GM20431 (cell line): Measurements from ENCODE around the gene KY.
"Not testable (repeated sequence)": the region's sequence is repeated elsewhere in the genome, so short reads cannot be mapped to it uniquely, and the experiment has no call there.

ENCODE experiments used
- in situ Hi-C: fragments of 300-500 bp; cut with MseI, MboI; formaldehyde crosslinking; loops from one replicate; pipeline ENCODE4 v1.15.0; 2020; ENCODE audit warnings: low sequenced_read_pairs; ENCODE audit not compliant: unreplicated experiment

KY gene

GRCh38 chr3:134579141-134579665 lies 71.6 kb downstream of the KY start:
- in situ Hi-C loops, result no loop called here

GRCh38 chr3:134576831-134577230 lies 74.0 kb downstream of the KY start:
- in situ Hi-C loops, result no loop called here

- in situ Hi-C loops, result no loop called here
Observed at GRCh38 chr3:134576426-134576825, 74.4 kb downstream of the KY start.

GRCh38 chr3:134569899-134570298 lies 80.9 kb downstream of the KY start:
- in situ Hi-C loops, result not testable (repeated sequence)

DNA sequence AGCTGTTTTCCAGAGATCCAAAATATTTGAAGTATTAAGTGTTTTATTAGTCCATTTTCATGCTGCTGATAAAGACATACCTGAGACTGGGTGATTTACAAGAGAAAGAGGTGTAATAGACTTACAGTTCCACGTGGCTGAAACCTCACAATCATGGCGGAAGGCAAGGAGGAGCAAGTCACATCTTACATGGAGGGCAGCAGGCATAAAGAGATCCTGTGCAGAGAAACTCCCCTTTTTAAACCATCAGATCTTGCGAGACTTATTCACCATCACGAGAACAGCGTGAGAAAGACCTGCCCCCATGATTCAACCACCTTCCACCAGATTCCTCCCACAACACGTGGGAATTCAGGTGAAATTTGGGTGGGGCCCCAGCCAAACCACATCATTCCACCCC lies 82.0 kb downstream of the KY start:
- in situ Hi-C loops, result no loop called here

DNA sequence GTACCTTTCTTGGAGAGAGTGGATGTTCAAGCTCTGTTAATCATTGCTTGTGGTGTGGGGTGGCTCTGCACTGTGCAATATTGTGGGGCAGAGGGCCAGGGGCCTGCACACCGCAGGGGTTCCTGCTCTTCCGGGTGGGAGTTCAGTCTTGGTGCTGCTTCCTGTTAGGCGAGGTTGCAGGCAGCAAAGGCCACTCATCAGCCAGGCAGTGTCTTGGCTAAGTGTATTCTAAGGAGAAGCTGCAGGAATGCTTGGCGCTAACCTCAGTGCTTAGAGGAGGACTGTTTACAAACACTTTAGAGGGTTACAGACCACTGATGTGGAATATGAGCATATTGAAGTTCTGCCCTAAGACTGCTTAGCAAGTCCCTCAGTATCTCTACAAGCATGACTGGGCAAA lies 83.2 kb downstream of the KY start:
- in situ Hi-C loops, result no loop called here

GRCh38 chr3:134564991-134565390 lies 85.8 kb downstream of the KY start:
- in situ Hi-C loops, result no loop called here

GRCh38 chr3:134563601-134564000 lies 87.2 kb downstream of the KY start:
- in situ Hi-C loops, result no loop called here

- in situ Hi-C loops, result no loop called here
Observed at GRCh38 chr3:134562055-134562454, 88.8 kb downstream of the KY start.

DNA sequence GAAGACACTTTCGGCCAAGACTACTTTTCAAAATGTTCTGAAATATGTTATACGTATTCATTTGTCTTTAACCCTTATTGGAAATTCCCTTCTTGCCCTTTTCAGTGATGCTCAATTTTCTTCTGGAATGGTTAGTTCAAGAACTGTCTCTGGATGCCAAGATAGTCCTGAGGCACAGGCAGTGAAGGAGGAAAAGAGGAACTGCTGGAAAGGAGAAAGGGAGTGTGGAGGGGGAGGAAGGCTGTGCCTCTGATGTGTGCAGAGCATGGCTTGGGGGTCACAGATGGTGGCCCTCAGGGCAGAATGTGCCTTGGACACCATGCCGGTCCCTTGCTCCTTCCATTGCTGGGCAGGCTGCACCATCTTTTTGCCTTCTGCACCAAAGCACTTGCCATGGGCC lies 91.2 kb downstream of the KY start:
- in situ Hi-C loops, result no loop called here
